ENCODE measurements around the gene CDC14B.
A peak's percentile ranks its signal among the peaks of the same experiment; 100 is the strongest.

The CDC14B gene

GRCh38 chr9:96450613-96451528 lies 168.8 kb downstream of the CDC14B start:
- Histone ChIP-seq H3K9ac (ENCODE audit: low read length) (peak overlapping the region; percentile 27; the same call in 1 of the 2 replicates), H3K4me2 (ENCODE audit: low read depth, low read length) (peak overlapping the region; percentile 87), H3K9me2 (replicated peaks; ENCODE audit: insufficient read depth, low read length) (no peaks in the 10 kb centered on the region), H3K9me3 (replicated peaks; ENCODE audit: insufficient read depth, low read length) (no peaks in the 10 kb centered on the region), H3K4me3 (ENCODE audit: low read length) (peak overlapping the region; percentile 72), H3K36me3 (replicated peaks; ENCODE audit: insufficient read depth, low read length) (no peaks in the 10 kb centered on the region), H3K4me1 (ENCODE audit: low read length) (no peaks in the 10 kb centered on the region), H3F3A (ENCODE audit: insufficient read depth, low read length) (no peaks in the 10 kb centered on the region), H3K27ac (ENCODE audit: low read length) (no peak overlapping the region), H3K27me3 (replicated peaks; ENCODE audit: insufficient read depth, low read length) (0 out of 2 replicates have a peak, but pooled peaks cover 3% of the 10 kb centered on the region), H4K20me1 (ENCODE audit: insufficient read depth, low read length) (no peaks in the 10 kb centered on the region), H3K79me2 (ENCODE audit: low read length) (no peaks in the 10 kb centered on the region), H2AFZ (ENCODE audit: low read length) (peak overlapping the region; percentile 80)
- DNase-seq = no peak
- no peak for TF ChIP-seq EZH2 (optimal IDR thresholded peaks at IDR 0.05; ENCODE audit: low read depth, low read length)
- TF ChIP-seq, protein P1, sequence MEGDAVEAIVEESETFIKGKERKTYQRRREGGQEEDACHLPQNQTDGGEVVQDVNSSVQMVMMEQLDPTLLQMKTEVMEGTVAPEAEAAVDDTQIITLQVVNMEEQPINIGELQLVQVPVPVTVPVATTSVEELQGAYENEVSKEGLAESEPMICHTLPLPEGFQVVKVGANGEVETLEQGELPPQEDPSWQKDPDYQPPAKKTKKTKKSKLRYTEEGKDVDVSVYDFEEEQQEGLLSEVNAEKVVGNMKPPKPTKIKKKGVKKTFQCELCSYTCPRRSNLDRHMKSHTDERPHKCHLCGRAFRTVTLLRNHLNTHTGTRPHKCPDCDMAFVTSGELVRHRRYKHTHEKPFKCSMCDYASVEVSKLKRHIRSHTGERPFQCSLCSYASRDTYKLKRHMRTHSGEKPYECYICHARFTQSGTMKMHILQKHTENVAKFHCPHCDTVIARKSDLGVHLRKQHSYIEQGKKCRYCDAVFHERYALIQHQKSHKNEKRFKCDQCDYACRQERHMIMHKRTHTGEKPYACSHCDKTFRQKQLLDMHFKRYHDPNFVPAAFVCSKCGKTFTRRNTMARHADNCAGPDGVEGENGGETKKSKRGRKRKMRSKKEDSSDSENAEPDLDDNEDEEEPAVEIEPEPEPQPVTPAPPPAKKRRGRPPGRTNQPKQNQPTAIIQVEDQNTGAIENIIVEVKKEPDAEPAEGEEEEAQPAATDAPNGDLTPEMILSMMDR (IDR thresholded peaks at IDR 0.05; ENCODE audit: low read length) = no peak
- TF ChIP-seq EZH2phosphoT487 (IDR thresholded peaks at IDR 0.05; ENCODE audit: low read length) = no peak

Measured in MM.1S (cell line).